Measurements from ENCODE around the gene PSME1.

Gene PSME1

DNA sequence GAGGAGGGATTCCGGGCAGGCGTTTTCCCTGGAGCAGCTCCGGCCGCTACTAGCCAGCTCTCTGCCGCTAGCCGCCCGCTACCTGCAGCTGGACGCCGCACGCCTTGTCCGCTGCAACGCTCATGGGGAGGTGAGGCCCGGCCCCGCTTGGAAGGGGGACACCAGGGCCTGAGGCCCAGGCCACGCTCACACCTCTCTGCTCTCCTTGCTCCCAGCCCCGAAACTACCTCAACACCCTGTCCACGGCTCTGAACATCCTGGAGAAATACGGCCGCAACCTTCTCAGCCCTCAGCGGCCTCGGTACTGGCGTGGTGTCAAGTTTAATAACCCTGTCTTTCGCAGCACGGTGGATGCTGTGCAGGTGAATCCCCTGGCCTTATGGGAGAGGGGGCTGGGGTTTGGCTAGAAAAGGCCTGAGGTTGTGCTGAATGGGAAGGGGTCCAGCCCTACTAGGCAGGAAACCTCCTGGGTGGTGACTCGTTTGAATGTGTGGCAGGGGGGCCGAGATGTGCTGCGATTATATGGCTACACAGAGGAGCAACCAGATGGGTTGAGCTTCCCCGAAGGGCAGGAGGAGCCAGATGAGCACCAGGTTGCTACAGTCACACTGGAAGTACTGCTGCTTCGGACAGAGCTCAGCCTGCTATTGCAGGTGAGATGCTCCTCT is 11.9 kb downstream of the PSME1 start:
- peak overlapping the region; percentile 90 for H3K4me3 ChIP-seq (replicated peaks; ENCODE audit: low read depth, low read length)
- DNase-seq (ENCODE audit: low read depth): no peak
- TF ChIP-seq, protein P1, sequence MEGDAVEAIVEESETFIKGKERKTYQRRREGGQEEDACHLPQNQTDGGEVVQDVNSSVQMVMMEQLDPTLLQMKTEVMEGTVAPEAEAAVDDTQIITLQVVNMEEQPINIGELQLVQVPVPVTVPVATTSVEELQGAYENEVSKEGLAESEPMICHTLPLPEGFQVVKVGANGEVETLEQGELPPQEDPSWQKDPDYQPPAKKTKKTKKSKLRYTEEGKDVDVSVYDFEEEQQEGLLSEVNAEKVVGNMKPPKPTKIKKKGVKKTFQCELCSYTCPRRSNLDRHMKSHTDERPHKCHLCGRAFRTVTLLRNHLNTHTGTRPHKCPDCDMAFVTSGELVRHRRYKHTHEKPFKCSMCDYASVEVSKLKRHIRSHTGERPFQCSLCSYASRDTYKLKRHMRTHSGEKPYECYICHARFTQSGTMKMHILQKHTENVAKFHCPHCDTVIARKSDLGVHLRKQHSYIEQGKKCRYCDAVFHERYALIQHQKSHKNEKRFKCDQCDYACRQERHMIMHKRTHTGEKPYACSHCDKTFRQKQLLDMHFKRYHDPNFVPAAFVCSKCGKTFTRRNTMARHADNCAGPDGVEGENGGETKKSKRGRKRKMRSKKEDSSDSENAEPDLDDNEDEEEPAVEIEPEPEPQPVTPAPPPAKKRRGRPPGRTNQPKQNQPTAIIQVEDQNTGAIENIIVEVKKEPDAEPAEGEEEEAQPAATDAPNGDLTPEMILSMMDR (IDR thresholded peaks at IDR 0.05; ENCODE audit: low read length, missing control alignments): no peak

DNA sequence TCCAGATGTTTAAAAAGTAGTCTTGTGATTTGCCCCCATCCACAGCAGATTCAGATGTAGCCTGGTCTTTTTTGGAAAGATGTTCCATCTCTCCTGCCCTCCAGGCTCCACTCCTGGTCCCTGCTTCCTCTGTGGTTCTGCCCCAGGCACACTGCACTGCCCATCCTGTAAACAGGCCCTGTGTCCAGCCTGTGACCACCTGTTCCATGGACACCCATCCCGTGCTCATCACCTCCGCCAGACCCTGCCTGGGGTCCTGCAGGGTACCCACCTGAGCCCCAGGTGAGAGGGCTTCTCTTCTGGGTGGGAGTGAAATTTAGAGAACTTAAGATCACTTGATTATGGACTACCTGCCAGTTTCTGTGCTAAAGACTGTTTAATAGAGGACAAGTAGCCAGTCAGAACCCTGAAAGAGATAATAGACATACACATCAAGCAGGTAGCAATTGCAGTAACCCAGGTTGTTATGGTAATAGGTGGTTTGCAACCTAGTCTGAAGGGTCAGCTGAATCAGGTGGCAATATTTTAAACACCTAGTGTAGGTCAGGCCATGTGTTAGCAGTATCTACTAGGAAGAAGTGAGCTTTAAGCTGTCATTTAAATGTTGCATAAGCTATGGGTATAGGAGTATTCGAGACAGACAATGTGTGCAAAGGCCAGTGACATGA is 13.4 kb downstream of the PSME1 start:
- DNase-seq (ENCODE audit: low read depth): no peak
- H3K4me3 ChIP-seq (replicated peaks; ENCODE audit: low read depth, low read length): no peak overlapping the region
- TF ChIP-seq, protein P1 (IDR thresholded peaks at IDR 0.05; ENCODE audit: low read length, missing control alignments): no peak

DNA sequence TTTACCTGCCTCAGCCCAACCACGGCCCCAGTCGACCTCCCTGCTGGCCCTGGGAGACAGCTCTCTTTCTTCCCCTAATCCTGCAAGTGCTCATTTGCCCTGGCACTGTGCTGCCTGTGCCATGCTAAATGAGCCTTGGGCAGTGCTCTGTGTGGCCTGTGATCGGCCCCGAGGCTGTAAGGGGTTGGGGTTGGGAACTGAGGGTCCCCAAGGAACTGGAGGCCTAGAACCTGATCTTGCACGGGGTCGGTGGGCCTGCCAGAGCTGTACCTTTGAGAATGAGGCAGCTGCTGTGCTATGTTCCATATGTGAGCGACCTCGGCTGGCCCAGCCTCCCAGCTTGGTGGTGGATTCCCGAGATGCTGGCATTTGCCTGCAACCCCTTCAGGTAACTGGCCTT is 14.1 kb downstream of the PSME1 start:
- TF ChIP-seq, protein P1 (IDR thresholded peaks at IDR 0.05; ENCODE audit: low read length, missing control alignments): no peak

DNA sequence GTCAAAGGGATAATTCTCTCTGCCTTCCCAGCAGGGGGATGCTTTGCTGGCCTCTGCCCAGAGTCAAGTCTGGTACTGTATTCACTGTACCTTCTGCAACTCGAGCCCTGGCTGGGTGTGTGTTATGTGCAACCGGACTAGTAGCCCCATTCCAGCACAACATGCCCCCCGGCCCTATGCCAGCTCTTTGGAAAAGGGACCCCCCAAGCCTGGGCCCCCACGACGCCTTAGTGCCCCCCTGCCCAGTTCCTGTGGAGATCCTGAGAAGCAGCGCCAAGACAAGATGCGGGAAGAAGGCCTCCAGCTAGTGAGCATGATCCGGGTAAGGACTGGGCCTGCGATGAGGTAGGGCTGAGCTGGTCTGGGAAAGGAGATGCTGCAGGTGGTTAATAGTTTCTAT is 14.6 kb downstream of the PSME1 start:
- DNase-seq (ENCODE audit: low read depth): no peak
- H3K4me3 ChIP-seq (replicated peaks; ENCODE audit: low read depth, low read length): no peak overlapping the region
- TF ChIP-seq, protein P1 (IDR thresholded peaks at IDR 0.05; ENCODE audit: low read length, missing control alignments): no peak

More for the DNA sequence above, 14.1 kb downstream of the PSME1 start:
- no peak for DNase-seq (ENCODE audit: low read depth)
- no peak overlapping the region for H3K4me3 ChIP-seq (replicated peaks; ENCODE audit: low read depth, low read length)

DNA sequence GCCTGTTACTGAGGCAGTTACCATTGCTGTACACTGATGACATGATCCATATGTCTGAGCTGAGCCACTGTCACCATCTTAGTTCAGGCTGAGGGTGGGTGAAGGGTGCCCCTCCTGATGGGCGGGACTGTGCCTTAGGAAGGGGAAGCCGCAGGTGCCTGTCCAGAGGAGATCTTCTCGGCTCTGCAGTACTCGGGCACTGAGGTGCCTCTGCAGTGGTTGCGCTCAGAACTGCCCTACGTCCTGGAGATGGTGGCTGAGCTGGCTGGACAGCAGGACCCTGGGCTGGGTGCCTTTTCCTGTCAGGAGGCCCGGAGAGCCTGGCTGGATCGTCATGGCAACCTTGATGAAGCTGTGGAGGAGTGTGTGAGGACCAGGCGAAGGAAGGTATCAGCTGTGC is 15.0 kb downstream of the PSME1 start:
- H3K4me3 ChIP-seq (replicated peaks; ENCODE audit: low read depth, low read length): no peak overlapping the region
- TF ChIP-seq, protein P1 (IDR thresholded peaks at IDR 0.05; ENCODE audit: low read length, missing control alignments): no peak
- no peak for DNase-seq (ENCODE audit: low read depth)

DNA sequence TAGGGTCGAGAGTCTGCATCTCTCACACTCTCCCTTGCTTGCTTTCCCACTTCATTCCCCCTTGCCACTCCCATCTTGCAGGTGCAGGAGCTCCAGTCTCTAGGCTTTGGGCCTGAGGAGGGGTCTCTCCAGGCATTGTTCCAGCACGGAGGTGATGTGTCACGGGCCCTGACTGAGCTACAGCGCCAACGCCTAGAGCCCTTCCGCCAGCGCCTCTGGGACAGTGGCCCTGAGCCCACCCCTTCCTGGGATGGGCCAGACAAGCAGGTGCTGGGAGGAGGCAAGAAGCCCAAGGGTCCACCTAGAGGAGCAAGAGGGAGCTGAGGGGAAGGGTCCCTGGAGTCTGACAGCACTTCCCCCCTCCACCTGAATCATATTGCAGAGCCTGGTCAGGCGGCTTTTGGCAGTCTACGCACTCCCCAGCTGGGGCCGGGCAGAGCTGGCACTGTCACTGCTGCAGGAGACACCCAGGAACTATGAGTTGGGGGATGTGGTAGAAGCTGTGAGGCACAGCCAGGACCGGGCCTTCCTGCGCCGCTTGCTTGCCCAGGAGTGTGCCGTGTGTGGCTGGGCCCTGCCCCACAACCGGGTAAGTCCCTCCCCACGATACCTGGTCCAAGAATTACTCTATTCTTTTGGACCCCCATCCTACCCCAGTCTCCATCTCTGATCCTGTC is 15.5 kb downstream of the PSME1 start:
- H3K4me3 ChIP-seq (replicated peaks; ENCODE audit: low read depth, low read length): no peak overlapping the region
- TF ChIP-seq, protein P1 (IDR thresholded peaks at IDR 0.05; ENCODE audit: low read length, missing control alignments): no peak
- no peak for DNase-seq (ENCODE audit: low read depth)

Measured in fibroblast of pulmonary artery (primary cell).